Esophagus squamous epithelium (tissue), 5 donors: ENCODE measurements around the gene SLC38A6. TPM values are rescaled to one million over a fixed set of nuclear protein-coding genes. Genes with fewer than 3 reads are reported as not detected.

Experiments used
- DNase-seq: peaks from one replicate; lab custom pipeline; 2025; lab: John Stamatoyannopoulos, UW
- H3K27ac ChIP-seq, 4 donors: fragments of 200-600 bp; sonication (generic); one replicate each; pipeline ENCODE4 v1.5.1; 2016 to 2019; ENCODE audit warnings: mild to moderate bottlenecking in 1 of 4
- H3K27me3 ChIP-seq, 4 donors: fragments of 200-600 bp; sonication (generic); 1 replicate in 3 of 4; 2 replicates in 1 of 4; pipeline versions ENCODE4 v1.5.1 to v1.6.0; 2017 to 2021; ENCODE audit warnings: antibody characterized with exemption in 1 of 4
- H3K36me3 ChIP-seq, 3 donors: fragments of 200-600 bp; sonication (generic); one replicate each; pipeline ENCODE4 v1.5.1; 2016 to 2019
- H3K4me1 ChIP-seq, 3 donors: fragments of 200-600 bp; sonication (generic); one replicate each; pipeline ENCODE4 v1.5.1; 2017 to 2019
- H3K4me3 ChIP-seq, 4 donors: fragments of 200-600 bp; sonication (generic); 1 replicate in 3 of 4; 2 replicates in 1 of 4; pipeline ENCODE4 v1.5.1; 2016 to 2019; ENCODE audit warnings: mild to moderate bottlenecking in 2 of 4, moderate library complexity in 1 of 4
- H3K9me3 ChIP-seq, 3 donors: fragments of 200-600 bp; sonication (generic); one replicate each; pipeline ENCODE4 v1.5.1; 2016 to 2019
- POLR2A ChIP-seq, 4 donors: fragments of 450-650 bp; IDR thresholded peaks; one replicate each; pipeline ENCODE4 v1.6.1; 2017; ENCODE audit warnings: antibody characterized with exemption in 4 of 4, mild to moderate bottlenecking in 4 of 4, moderate library complexity in 3 of 4
- WGBS, 2 donors: methylation state at CpG; one replicate each; pipeline ENCODE4 v1.1.5; 2018; 5-methylcytosine and 5-hydroxymethylcytosine counted together
- intact Hi-C: fragments of 100-400 bp; cut with DNase I; formaldehyde crosslinking; loops from one replicate; pipeline ENCODE4 v1.15.0; 2022
- total RNA-seq, 4 donors: library from RNA; depleted of rRNA; stranded (reverse); fragments of >200 nt; gene quantifications; one replicate each; pipeline ENCODE4 v1.1.0, GENCODE V29; 2016
- TF ChIP-seq, protein P1 (sequence below), 6 experiments: fragments of 450-650 bp in 4 of 6; fragments of 200-600 bp in 2 of 6; sonication (generic) in 2 of 6; IDR thresholded peaks; one replicate each; pipeline ENCODE4 v1.5.1; 2016 to 2019; ENCODE audit warnings: antibody characterized with exemption in 6 of 6, mild to moderate bottlenecking in 4 of 6, moderate library complexity in 4 of 6
- donor health status: DM: yes; HTN: yes; CAD: no.

SLC38A6 gene
- total RNA-seq, 4 donors from 2014 or later, result 2.5 to 14.1 (median 8.1) TPM

- Histone ChIP-seq H3K27me3 (no peaks in the 10 kb centered on the region), H3K9me3 (no peaks in the 10 kb centered on the region), H3K4me3 (no peak overlapping the region), H3K4me1 (no peaks in the 10 kb centered on the region), H3K27ac (no peak overlapping the region), H3K36me3 (peaks cover 0 to 15% (median 0%) of the 10 kb centered on the region in 3 donors)
- TF ChIP-seq POLR2A (IDR thresholded peaks at IDR 0.05), result no peak
- TF ChIP-seq, protein P1, sequence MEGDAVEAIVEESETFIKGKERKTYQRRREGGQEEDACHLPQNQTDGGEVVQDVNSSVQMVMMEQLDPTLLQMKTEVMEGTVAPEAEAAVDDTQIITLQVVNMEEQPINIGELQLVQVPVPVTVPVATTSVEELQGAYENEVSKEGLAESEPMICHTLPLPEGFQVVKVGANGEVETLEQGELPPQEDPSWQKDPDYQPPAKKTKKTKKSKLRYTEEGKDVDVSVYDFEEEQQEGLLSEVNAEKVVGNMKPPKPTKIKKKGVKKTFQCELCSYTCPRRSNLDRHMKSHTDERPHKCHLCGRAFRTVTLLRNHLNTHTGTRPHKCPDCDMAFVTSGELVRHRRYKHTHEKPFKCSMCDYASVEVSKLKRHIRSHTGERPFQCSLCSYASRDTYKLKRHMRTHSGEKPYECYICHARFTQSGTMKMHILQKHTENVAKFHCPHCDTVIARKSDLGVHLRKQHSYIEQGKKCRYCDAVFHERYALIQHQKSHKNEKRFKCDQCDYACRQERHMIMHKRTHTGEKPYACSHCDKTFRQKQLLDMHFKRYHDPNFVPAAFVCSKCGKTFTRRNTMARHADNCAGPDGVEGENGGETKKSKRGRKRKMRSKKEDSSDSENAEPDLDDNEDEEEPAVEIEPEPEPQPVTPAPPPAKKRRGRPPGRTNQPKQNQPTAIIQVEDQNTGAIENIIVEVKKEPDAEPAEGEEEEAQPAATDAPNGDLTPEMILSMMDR (IDR thresholded peaks at IDR 0.05), result no peak
- no peak for DNase-seq
- intact Hi-C loops, result no loop called here
Observed at GRCh38 chr14:60968671-60969070, 12.4 kb upstream of the SLC38A6 start.

- Histone ChIP-seq H3K9me3 (no peaks in the 10 kb centered on the region), H3K36me3 (peaks cover 0 to 30% (median 0%) of the 10 kb centered on the region in 3 donors), H3K27me3 (no peaks in the 10 kb centered on the region), H3K4me1 (no peaks in the 10 kb centered on the region), H3K27ac (no peak overlapping the region), H3K4me3 (no peak overlapping the region)
- intact Hi-C loops, result no loop called here
- DNase-seq, result no peak
- WGBS, 2 donors, result 77 to 87% methylated on average over 2 of the region's 2 CpGs
- TF ChIP-seq, protein P1 (IDR thresholded peaks at IDR 0.05), result no peak
- no peak for TF ChIP-seq POLR2A (IDR thresholded peaks at IDR 0.05)
Observed at GRCh38 chr14:60970146-60970545, 10.9 kb upstream of the SLC38A6 start.

GRCh38 chr14:60971271-60971670 is 9.8 kb upstream of the SLC38A6 start:
- no peak overlapping the region for H3K27ac ChIP-seq
- H3K27me3 ChIP-seq, result no peaks in the 10 kb centered on the region
- H3K9me3 ChIP-seq, result no peaks in the 10 kb centered on the region
- TF ChIP-seq, protein P1 (IDR thresholded peaks at IDR 0.05), result no peak
- no peak for TF ChIP-seq POLR2A (IDR thresholded peaks at IDR 0.05)
- WGBS, 2 donors, result 23 to 26% methylated on average over 2 of the region's 2 CpGs
- peaks cover 0 to 41% (median 0%) of the 10 kb centered on the region in 3 donors for H3K36me3 ChIP-seq
- H3K4me1 ChIP-seq, result no peaks in the 10 kb centered on the region
- intact Hi-C loops, result no loop called here
- no peak overlapping the region for H3K4me3 ChIP-seq
- DNase-seq, result no peak

DNA sequence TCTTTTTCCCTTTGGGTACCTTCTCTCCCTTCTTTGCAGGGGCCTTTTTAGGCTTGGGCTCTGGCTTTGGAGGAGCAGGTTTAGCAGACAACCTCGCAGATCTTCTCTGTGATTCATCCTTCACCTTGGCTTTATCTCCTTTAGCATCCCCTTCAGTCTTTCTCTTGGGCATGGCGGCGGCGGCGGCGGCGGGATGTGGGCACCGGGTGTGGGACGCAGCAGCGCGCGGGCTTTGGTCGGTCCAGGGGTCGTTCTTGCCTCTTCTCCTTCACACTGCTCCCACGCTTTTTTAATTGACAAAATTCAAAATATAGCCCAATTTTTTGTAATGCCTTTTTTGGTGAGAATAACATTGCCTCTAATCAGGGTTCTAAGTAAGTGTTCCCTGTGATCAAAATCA is 8.8 kb upstream of the SLC38A6 start:
- Histone ChIP-seq H3K4me3 (no peak overlapping the region), H3K36me3 (peaks cover 0 to 44% (median 0%) of the 10 kb centered on the region in 3 donors), H3K27me3 (no peaks in the 10 kb centered on the region), H3K9me3 (no peaks in the 10 kb centered on the region), H3K27ac (no peak overlapping the region), H3K4me1 (no peaks in the 10 kb centered on the region)
- WGBS, 2 donors, result 96 to 97% methylated on average over 15 of the region's 15 CpGs
- no peak for DNase-seq
- TF ChIP-seq, protein P1 (IDR thresholded peaks at IDR 0.05), result no peak
- TF ChIP-seq POLR2A (IDR thresholded peaks at IDR 0.05), result no peak
- intact Hi-C loops, result no loop called here

- Histone ChIP-seq H3K27ac (no peak overlapping the region), H3K27me3 (no peaks in the 10 kb centered on the region), H3K4me3 (no peak overlapping the region), H3K9me3 (no peaks in the 10 kb centered on the region), H3K4me1 (peaks cover 0 to 7% (median 0%) of the 10 kb centered on the region in 3 donors), H3K36me3 (peaks cover 0 to 44% (median 0%) of the 10 kb centered on the region in 3 donors)
- DNase-seq, result no peak
- TF ChIP-seq, protein P1 (IDR thresholded peaks at IDR 0.05), result no peak
- TF ChIP-seq POLR2A (IDR thresholded peaks at IDR 0.05), result no peak
- 93 to 100% methylated on average over 3 of the region's 3 CpGs for WGBS, 2 donors
- intact Hi-C loops, result no loop called here
Observed at GRCh38 chr14:60973070-60973469, 8.0 kb upstream of the SLC38A6 start.
